C4-2B (cell line): Measurements from ENCODE around the gene RRAD.

Experiments
- CTCF ChIP-seq: fragments of 450-650 bp; conservative IDR thresholded peaks from 2 replicates; pipeline ENCODE4 v1.5.1; 2017; ENCODE audit warnings: mild to moderate bottlenecking
- ZFX ChIP-seq: fragments of 450-650 bp; IDR thresholded peaks from 2 replicates; pipeline ENCODE4 v1.6.1; 2017

- TF ChIP-seq CTCF (no peak), ZFX (no peak)
Measured at GRCh38 chr16:66953462-66954096, 28.2 kb upstream of the RRAD start.
